Left ventricle myocardium inferior (tissue), 1 donor: ENCODE data around the gene BAIAP2L2. TPM values are rescaled to one million over a fixed set of nuclear protein-coding genes. Genes with fewer than 3 reads are reported as not detected.
A peak's percentile ranks its signal among the peaks of the same experiment; 100 is the strongest.

Source experiments
- DNase-seq: peaks from one replicate; pipeline ENCODE4 v3.0.0-alpha.2; 2020
- H3K27ac ChIP-seq: fragments of 200-600 bp; replicated peaks from 2 replicates; pipeline ENCODE4 v1.8.0; 2021
- H3K27me3 ChIP-seq: fragments of 200-600 bp; 2 replicates; pipeline ENCODE4 v1.8.0; 2021; ENCODE audit warnings: low read depth
- H3K36me3 ChIP-seq: fragments of 200-600 bp; 2 replicates; pipeline ENCODE4 v1.8.0; 2021
- H3K4me1 ChIP-seq: fragments of 200-600 bp; 2 replicates; pipeline ENCODE4 v1.8.0; 2021
- H3K4me3 ChIP-seq: fragments of 200-600 bp; 2 replicates; pipeline ENCODE4 v1.8.0; 2021; ENCODE audit warnings: mild to moderate bottlenecking, moderate library complexity
- H3K9me3 ChIP-seq: fragments of 200-600 bp; replicated peaks from 2 replicates; pipeline ENCODE4 v1.8.0; 2021
- CTCF ChIP-seq: fragments of 200-600 bp; IDR thresholded peaks from 2 replicates; pipeline ENCODE4 v1.8.0; 2021; ENCODE audit warnings: antibody characterized with exemption, mild to moderate bottlenecking, borderline replicate concordance
- intact Hi-C: fragments of 100-400 bp; cut with micrococcal nuclease; formaldehyde crosslinking; loops from one replicate; pipeline ENCODE4 v1.11.0; 2022
- total RNA-seq: library from RNA; stranded (reverse); fragmentation: NEBNext Ultra II Directional; extraction: Animal tissue kit (Norgen Biotek cat#: 25700); gene quantifications from one replicate; pipeline ENCODE4 v1.2.1, GENCODE V29; 2021
- donor health status: DM: no; HTN: yes; CAD: no; lungs with severe emphysema.

BAIAP2L2 gene
- total RNA-seq, 1 donor from 2014 or later: 0.16 TPM

GRCh38 chr22:38062791-38063190 is 47.7 kb downstream of the BAIAP2L2 start:
- DNase-seq: no peak
- Histone ChIP-seq H3K27ac (peak overlapping the region; percentile 59), H3K4me1 (peaks cover 31% of the 10 kb centered on the region), H3K36me3 (peaks cover 38% of the 10 kb centered on the region), H3K4me3 (no peak overlapping the region), H3K9me3 (no peaks in the 10 kb centered on the region), H3K27me3 (no peaks in the 10 kb centered on the region)
- intact Hi-C loops: no loop called here
- no peak for TF ChIP-seq CTCF

GRCh38 chr22:38056969-38057891 is 53.3 kb downstream of the BAIAP2L2 start, which contains the start of gene PICK1:
Gene PICK1 (plus strand): TSS chr22:38057404. CDS start chr22:38057810, 406 bp downstream.
- Histone ChIP-seq H3K4me1 (peaks cover 27% of the 10 kb centered on the region), H3K9me3 (no peaks in the 10 kb centered on the region), H3K27me3 (no peaks in the 10 kb centered on the region), H3K36me3 (peaks cover 11% of the 10 kb centered on the region), H3K27ac (peak within 1 kb of the TSS; percentile 91), H3K4me3 (peak within 1 kb of the TSS; percentile 70)
- TF ChIP-seq CTCF: no peak
- intact Hi-C loops: no loop called here
- DNase-seq: peak; percentile 84

- peak; percentile 80 for DNase-seq
- Histone ChIP-seq H3K27me3 (peaks cover 4% of the 10 kb centered on the region), H3K4me3 (no peak overlapping the region), H3K36me3 (no peaks in the 10 kb centered on the region), H3K9me3 (no peaks in the 10 kb centered on the region), H3K4me1 (peaks cover 15% of the 10 kb centered on the region), H3K27ac (no peak overlapping the region)
- TF ChIP-seq CTCF: peak; percentile 91
- intact Hi-C loops: no loop called here
Measured at GRCh38 chr22:38051900-38052862, 58.3 kb downstream of the BAIAP2L2 start.

- DNase-seq: no peak
- H3K9me3 ChIP-seq: no peaks in the 10 kb centered on the region
- no peak overlapping the region for H3K27ac ChIP-seq
- H3K27me3 ChIP-seq: peaks cover 4% of the 10 kb centered on the region
- TF ChIP-seq CTCF: no peak
- H3K36me3 ChIP-seq: no peaks in the 10 kb centered on the region
- intact Hi-C loops: no loop called here
- H3K4me3 ChIP-seq: no peak overlapping the region
- peaks cover 8% of the 10 kb centered on the region for H3K4me1 ChIP-seq
Measured at GRCh38 chr22:38051261-38051660, 59.2 kb downstream of the BAIAP2L2 start.

- Histone ChIP-seq H3K4me3 (no peak overlapping the region), H3K27me3 (peaks cover 4% of the 10 kb centered on the region), H3K27ac (no peak overlapping the region), H3K4me1 (peaks cover 8% of the 10 kb centered on the region), H3K9me3 (no peaks in the 10 kb centered on the region), H3K36me3 (no peaks in the 10 kb centered on the region)
- intact Hi-C loops: no loop called here
- DNase-seq: no peak
- TF ChIP-seq CTCF: no peak
Measured at GRCh38 chr22:38050720-38051119, 59.8 kb downstream of the BAIAP2L2 start.
